ENCODE results near the gene PDE4C. TPM values are rescaled to one million over a fixed set of nuclear protein-coding genes. Genes with fewer than 3 reads are reported as not detected.
A peak's percentile ranks its signal among the peaks of the same experiment; 100 is the strongest.

Gene PDE4C
- polyA plus RNA-seq, 3 donors: 0.77 to 0.82 (median 0.78) TPM

DNA sequence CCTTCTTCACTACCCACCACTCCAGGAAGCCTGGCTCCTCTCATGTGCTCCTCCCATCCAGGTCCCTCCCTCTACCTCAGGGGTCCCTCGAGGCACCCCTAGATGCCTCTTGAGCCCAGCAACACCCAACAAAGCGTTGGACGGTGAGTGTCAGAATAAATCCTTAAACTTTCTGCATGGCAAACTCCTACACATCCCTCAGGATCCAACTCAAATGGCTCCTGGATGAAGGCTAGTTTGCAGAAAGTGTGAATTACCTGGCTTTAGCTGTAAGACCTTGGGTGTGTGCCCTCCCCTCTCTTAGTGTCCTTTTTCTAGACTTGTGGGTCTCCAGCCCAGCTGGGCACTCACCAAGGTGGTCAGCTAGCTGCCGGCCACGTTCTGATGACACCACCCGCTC, 27.9 kb downstream of the PDE4C start:
- no peak for DNase-seq

DNA sequence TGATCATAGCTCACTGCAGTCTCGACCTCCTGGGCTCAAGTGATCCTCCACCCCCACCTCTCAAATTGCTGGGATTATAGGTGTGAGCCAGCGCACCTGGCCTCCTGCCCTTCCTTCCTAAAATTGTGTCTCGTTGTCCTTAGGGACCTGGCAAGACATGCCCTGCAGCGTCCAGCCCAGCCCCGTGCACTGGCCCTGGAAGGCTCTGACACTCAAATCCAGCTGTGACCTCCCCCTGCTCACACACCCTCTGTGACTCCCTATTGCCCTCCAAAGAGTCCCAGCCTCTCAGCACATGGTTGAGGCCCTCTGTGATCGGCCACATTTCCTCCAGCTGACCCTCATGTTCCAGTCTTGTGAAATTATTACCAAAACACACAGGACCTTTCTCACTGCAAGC, 28.3 kb downstream of the PDE4C start:
- DNase-seq: no peak

DNA sequence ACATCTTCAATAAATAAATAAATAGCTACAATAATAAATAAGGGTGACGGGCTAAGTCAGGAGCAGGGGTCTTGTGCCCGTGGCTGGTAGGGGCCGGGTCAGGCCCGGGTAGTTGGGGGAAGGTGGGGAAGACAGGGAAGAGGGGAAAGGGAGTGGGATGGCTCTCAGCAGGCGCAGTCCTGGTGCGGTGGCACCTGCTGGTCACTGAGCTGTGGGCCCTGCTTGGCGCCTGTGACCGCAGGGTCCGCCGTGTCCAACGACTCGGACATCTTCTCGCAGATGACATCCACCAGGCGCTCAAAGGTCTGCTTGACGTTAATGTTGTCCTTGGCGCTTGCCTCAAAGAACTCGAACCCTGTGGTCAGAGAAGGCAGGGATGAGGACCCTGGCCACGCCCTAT, 28.9 kb downstream of the PDE4C start:
- no peak for DNase-seq

DNA sequence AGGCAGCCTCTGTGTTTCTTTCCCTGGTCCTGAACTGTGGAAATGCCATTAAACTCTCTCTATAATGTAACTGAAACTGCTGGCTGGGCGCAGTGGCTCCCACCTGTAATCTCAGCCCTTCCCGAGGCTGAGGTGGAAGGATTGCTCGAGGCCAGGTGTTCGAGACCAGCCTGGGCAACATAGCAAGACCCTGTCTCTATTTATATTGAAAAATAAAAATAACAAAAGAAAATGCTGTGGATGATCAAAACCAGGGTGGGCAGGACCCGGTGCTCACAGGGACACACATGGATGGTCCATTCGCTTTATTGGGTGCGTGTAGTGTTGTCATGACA, 29.8 kb downstream of the PDE4C start:
- DNase-seq: no peak

DNA sequence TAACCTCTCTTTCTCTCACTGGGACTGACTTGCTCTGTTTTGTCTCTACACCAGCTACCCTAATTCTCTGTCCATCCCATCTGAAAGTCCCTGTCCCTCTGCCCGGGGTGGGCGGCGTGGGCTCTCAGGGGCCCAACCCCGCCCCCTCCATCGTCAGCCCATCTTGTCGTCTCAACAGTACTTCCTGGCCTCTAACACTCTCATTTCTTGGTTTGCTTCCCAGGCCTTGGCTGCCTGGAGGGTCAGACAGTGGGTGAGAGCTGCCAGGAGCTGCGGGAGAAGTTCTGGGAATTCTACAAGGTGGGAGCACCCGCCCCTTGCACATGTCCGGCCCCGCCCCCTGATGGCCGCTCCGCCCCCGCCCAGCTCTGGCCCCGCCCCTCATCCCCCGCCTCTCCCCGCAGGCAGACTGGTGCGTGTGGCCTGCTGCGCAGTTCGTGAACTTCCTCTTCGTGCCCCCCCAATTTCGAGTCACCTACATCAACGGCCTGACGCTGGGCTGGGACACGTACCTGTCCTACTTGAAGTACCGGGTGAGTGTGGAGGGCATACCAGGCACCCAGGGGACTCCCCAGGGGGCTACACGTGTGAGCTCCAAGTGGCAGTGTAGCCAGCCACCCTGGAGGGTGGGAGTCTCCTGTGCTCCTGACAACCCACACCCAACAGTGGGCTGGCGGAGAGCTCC, 31.5 kb downstream of the PDE4C start:
- no peak for DNase-seq

DNA sequence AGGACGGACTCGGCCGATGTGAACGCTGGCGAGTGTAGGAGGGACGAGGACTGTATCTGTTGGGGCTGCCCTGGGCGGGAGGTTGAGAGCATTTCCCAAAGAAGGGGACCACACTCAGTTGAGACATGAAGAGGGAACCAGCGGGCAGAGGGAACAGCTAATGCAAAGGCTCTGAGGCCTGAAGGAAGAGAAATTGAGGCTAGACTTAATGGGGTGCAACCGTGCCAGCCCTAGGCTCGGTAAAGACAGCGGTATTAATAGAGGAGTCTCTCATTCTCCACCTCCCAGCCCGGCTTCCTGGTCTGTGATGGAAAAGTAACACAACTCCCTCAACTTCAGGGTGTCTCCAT, 32.1 kb downstream of the PDE4C start:
- no peak for DNase-seq

DNA sequence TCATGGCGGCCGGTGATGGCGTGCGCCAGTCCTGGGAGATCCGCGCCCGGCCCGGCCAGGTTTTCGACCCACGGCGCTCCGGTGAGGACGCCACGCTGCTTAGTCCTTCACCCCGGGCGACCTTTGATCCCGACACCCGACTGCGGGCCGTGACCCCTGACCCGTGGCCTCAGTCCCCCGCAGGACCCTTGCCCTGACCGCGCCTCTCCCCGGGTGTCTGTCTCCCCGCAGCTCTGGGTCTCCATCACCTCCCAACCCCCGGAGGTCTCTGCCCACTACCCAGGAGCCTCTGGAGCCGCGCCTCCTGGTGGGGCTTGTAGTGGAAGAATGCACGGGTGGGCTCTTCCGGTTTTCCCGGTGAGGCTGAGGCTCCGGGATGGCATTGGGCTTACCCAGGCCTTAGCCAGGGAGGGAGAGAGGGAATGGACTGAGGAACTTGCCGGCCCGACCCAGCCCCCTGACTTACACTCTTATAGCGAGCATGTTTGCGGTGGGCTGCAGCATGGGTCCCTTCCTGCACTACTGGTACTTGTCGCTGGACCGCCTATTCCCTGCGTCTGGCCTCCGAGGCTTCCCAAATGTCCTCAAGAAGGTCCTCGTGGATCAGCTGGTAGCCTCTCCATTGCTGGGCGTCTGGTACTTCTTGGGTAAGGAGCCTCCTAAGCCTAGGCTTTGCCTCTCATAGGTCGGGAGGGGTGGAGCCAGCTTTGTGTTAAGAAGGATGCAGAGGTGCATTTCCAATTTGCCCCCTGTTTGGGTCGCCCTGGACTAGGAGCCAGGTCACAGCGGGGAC, 32.7 kb downstream of the PDE4C start:
- no peak for DNase-seq

DNA sequence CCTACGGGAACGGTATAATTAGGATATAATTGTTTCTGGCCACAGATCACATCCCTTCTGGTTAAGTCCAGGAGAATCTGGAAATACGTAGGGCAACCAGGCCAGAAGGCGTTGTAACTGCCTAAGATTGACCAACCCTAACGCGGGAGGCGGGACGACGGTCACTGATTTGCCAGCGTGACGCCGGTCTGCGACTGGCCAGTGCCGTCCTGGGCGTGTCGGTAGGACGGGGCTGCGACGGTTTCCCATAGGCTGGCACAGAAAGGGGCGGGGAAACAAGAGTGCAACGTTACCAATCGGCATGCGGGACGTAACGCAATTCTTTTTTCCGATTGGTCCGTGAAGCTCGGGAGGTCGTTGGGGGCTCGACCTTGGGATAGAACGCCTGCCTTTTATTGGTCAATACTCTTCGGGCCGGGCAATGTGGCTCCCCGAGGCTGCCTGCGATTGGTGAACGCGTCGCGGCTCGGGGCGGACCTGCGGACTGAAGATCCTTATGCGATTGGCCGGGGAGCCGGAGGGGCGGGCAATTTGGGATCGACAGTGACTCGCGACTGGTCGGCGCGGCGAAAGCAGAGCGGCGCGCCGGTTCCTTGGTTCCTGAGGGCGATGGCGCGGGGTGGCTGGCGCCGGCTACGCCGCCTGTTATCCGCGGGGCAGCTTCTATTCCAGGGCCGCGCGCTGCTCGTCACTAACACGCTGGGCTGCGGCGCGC, 33.4 kb downstream of the PDE4C start, which contains the start of gene MPV17L2:
MPV17L2 (plus strand) TSS at position 546 of the 715 bp plus-strand sequence; CDS start at position 610, 64 bp downstream.
- DNase-seq: peak; percentile 100

DNA sequence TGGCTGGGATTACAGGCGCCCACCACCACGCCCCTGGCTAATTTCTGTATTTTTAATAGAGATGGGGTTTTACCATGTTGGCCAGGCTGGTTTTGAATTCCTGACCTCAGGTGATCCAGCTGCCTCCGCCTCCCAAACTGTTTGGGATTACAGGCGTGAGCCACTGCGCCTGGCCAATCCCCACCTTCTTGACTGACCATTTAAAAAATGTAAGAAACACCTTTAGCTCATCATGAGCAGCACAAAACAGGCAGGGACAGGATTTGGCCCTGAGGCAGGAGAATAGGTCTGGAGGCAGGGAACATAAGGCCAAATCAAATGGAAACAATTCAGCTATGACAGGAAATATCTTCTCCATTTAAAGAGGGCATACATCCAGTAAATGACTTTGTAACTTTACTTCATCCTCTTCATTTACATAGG, 34.6 kb downstream of the PDE4C start:
- DNase-seq: no peak

DNA sequence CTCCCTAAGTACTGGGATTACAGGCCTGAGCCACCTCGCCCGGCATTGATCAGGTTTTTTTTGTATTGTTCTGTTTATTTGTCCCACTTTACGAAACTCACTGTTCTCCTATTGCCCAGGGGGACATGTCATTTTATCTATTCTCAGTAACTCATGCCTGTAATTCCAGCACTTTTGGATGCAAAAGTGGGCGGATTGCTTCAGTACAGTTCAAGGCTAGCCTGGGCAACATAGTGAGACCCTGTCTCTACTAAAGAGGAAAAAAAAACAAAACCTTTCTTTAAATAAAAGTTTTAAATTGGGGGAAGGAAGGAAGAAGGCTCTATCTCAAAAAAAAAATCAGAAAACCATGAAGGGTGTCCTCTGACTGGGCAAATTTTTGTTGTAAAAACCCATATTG, 36.0 kb downstream of the PDE4C start:
- no peak for DNase-seq

DNA sequence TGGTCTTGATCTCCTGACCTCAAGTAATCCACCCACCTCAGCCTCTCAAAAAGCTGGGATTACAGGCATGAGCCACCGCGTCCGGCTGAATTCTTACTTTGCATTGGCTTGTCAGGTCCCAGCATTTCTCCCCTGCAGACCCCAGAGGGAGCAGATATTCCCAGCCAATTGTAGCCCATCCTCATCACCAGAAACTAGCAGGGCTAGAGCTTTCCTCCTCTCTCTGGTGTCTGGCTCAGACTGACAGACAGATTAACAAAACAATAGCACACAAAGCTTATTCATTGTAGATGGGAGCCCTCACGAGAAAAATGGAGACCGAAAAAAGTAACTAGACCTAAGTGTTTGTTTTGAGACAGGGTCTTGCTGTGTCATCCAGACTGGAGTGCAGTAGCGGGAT, 40.7 kb downstream of the PDE4C start:
- no peak for DNase-seq

DNA sequence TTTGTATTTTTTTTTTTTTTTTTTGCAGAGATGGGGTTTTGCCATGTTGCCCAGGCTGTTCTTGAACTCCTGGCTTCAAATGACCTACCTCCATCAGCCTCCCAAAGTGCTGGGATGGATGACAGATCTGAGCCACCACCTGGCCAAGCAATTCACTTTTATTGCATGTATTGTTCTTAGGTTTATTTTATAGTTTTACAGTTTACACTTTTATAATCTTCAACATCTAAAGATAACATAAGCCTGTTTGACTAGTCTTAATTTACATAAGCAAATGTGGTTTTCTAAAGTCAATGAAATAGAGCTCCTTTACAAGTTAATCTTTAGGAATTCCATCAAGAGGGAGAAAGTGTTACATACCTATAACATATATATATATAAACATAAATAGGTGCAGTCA, 42.7 kb downstream of the PDE4C start:
- DNase-seq: no peak

DNA sequence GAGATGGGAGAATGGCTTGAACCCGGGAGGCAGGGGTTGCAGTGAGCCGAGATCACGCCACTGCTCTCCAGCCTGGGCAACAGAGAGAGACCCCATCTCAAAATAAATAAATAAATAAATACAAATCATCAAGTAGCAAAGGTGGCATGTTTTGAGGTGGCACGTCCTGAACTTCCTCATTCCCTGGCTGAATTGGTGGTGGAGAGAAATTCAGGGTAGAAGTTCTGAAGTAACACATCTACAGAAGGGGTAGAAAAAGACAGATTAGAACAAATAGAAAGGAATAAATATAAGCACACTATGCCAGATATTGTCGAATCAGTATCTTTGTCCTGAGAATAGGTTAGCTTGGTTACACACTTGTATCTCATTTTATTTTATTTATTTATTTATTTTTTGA, 46.3 kb downstream of the PDE4C start:
- no peak for DNase-seq

DNA sequence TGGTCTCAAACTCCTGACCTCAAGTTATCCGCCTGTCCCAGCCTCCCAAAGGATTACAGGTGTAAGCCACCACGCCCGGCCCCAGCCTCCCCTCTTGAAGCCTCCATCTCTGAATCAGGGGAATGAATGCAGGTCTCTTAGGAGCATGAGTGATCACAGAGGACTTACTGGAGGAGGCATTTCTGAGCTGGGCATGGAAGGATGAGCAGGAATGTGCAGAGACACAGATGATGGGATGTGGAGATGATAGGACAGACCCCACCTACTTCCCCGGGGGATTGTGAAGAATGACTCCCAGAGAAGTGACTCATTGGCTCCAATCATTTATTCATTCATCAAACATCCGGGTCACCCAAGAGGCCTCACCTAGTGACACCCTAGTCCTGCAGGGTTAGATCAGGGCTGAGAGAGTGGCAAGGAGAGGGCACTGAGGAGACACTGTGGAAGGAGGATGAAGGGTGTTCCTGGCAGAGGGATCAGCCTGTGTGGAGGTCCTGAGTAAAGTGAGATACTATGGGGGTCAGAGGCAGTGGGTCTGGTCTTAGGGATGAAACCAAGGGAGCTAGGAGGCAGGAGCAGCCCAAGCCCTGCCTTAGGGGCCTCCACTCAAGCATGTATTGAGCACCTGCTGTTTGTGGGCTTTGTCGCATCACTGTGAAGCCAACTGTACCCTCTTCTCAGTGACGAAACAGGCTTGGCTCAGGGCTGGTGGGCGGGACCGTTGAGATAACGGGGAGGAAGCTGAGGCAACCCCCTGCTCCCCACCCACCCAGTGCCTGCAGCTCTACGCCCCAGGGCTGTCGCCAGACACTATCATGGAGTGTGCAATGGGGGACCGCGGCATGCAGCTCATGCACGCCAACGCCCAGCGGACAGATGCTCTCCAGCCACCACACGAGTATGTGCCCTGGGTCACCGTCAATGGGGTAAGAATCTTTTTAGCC, 49.6 kb downstream of the PDE4C start:
- no peak for DNase-seq

DNA sequence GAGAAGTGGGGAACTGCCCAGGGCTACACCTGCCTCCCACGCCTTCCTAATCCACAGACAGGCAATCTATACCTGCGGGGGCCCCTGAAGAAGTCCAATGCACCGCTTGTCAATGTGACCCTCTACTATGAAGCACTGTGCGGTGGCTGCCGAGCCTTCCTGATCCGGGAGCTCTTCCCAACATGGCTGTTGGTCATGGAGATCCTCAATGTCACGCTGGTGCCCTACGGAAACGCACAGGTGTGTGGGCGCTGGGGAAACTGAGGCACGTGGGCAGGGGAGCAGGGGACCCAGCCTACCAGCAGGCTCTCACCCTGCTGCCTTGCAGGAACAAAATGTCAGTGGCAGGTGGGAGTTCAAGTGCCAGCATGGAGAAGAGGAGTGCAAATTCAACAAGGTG, 51.3 kb downstream of the PDE4C start:
- no peak for DNase-seq

Other genes starting within 250 kb of the PDE4C start
- gene ARRDC2, start 218.3 kb downstream of the PDE4C start, polyA plus RNA-seq (ENCODE audit: insufficient read length in 3 of 3): 1 to 10 TPM; 3.9 to 4.7 (median 4.0) TPM
- under 1 TPM; 0.18 to 0.27 (median 0.24) TPM for gene IL12RB1, start 139.5 kb downstream of the PDE4C start, polyA plus RNA-seq (ENCODE audit: insufficient read length in 3 of 3)
- 1 to 10 TPM; 5.7 to 8.3 (median 7.5) TPM for gene MAST3, start 128.7 kb downstream of the PDE4C start, polyA plus RNA-seq (ENCODE audit: insufficient read length in 3 of 3)
- 10 to 100 TPM; 27.2 to 39.0 (median 28.4) TPM for gene PIK3R2, start 73.3 kb downstream of the PDE4C start, polyA plus RNA-seq (ENCODE audit: insufficient read length in 3 of 3)
- 10 to 100 TPM; 11.5 to 16.9 (median 12.6) TPM for gene IFI30, start 52.6 kb downstream of the PDE4C start, polyA plus RNA-seq (ENCODE audit: insufficient read length in 3 of 3)
- 10 to 100 TPM; 11.1 to 11.7 (median 11.1) TPM for gene MPV17L2, start 33.2 kb downstream of the PDE4C start, polyA plus RNA-seq (ENCODE audit: insufficient read length in 3 of 3)
- 1 to 10 TPM; 5.2 to 5.5 (median 5.2) TPM for gene RAB3A, start 22.4 kb downstream of the PDE4C start, polyA plus RNA-seq (ENCODE audit: insufficient read length in 3 of 3)
- 10 to 100 TPM in 2 of 3 donors, 1 to 10 TPM in 1; 6.5 to 13.0 (median 12.5) TPM for gene IQCN, start 48.0 kb upstream of the PDE4C start, polyA plus RNA-seq (ENCODE audit: insufficient read length in 3 of 3)
- gene JUND, start 55.2 kb upstream of the PDE4C start, polyA plus RNA-seq (ENCODE audit: insufficient read length in 3 of 3): 100 to 1,000 TPM in 1 of 3 donors, 10 to 100 TPM in 2; 65.8 to 114 (median 73.7) TPM
- gene LSM4, start 96.6 kb upstream of the PDE4C start, polyA plus RNA-seq (ENCODE audit: insufficient read length in 3 of 3): 100 to 1,000 TPM; 102 to 129 (median 114) TPM
- 10 to 100 TPM; 21.3 to 33.2 (median 32.1) TPM for gene PGPEP1, start 114.2 kb upstream of the PDE4C start, polyA plus RNA-seq (ENCODE audit: insufficient read length in 3 of 3)
- gene GDF15, start 159.7 kb upstream of the PDE4C start, polyA plus RNA-seq (ENCODE audit: insufficient read length in 3 of 3): 1 to 10 TPM; 4.5 to 6.9 (median 6.0) TPM
- 1 to 10 TPM in 1 of 3 donors, under 1 TPM in 2; 0.87 to 1.2 (median 0.98) TPM for gene LRRC25, start 171.2 kb upstream of the PDE4C start, polyA plus RNA-seq (ENCODE audit: insufficient read length in 3 of 3)
- gene SSBP4, start 193.0 kb upstream of the PDE4C start, polyA plus RNA-seq (ENCODE audit: insufficient read length in 3 of 3): 100 to 1,000 TPM in 2 of 3 donors, 10 to 100 TPM in 1; 99.9 to 117 (median 117) TPM
- gene ISYNA1, start 211.7 kb upstream of the PDE4C start, polyA plus RNA-seq (ENCODE audit: insufficient read length in 3 of 3): 100 to 1,000 TPM; 115 to 147 (median 133) TPM